GM18873 (cell line): ENCODE results near the gene UBXN6.

Experiments
- ATAC-seq: cut with Tn5 transposase; IDR thresholded peaks from one replicate; pipeline ENCODE4 v1.9.1; 2021; ENCODE audit warnings: mild to moderate bottlenecking, moderate library complexity, moderate number of reproducible peaks; ENCODE audit not compliant: unreplicated experiment, low FRiP score

UBXN6 gene

GRCh38 chr19:4457654-4458395 lies at the start of gene UBXN6:
Gene UBXN6, minus strand, starts transcription at chr19:4457794. Its CDS starts 97 bp downstream, at chr19:4457697.
- ATAC-seq = peak; percentile 82

GRCh38 chr19:4507150-4507452 lies 49.5 kb upstream of the UBXN6 start:
- no peak for ATAC-seq

GRCh38 chr19:4506449-4507149 lies 49.0 kb upstream of the UBXN6 start:
- no peak for ATAC-seq

- ATAC-seq = no peak
Measured at GRCh38 chr19:4505570-4506448, 48.2 kb upstream of the UBXN6 start.

GRCh38 chr19:4504891-4505569 lies 47.4 kb upstream of the UBXN6 start:
- ATAC-seq = no peak

GRCh38 chr19:4504297-4504701 lies 46.7 kb upstream of the UBXN6 start:
- ATAC-seq = no peak

- ATAC-seq = no peak
Measured at GRCh38 chr19:4503825-4504170, 46.2 kb upstream of the UBXN6 start.

- no peak for ATAC-seq
Measured at GRCh38 chr19:4503132-4503824, 45.7 kb upstream of the UBXN6 start.

- no peak for ATAC-seq
Measured at GRCh38 chr19:4502282-4503131, 44.9 kb upstream of the UBXN6 start.

GRCh38 chr19:4501691-4502090 lies 44.1 kb upstream of the UBXN6 start:
- ATAC-seq = no peak

GRCh38 chr19:4500841-4501591 lies 43.4 kb upstream of the UBXN6 start:
- ATAC-seq = no peak

GRCh38 chr19:4499855-4500254 lies 42.3 kb upstream of the UBXN6 start:
- no peak for ATAC-seq

GRCh38 chr19:4499318-4499717 lies 41.7 kb upstream of the UBXN6 start:
- ATAC-seq = no peak

- no peak for ATAC-seq
Measured at GRCh38 chr19:4498694-4499093, 41.1 kb upstream of the UBXN6 start.

GRCh38 chr19:4497770-4498389 lies 40.3 kb upstream of the UBXN6 start:
- no peak for ATAC-seq

GRCh38 chr19:4496304-4496703 lies 38.7 kb upstream of the UBXN6 start:
- no peak for ATAC-seq

- ATAC-seq = no peak
Measured at GRCh38 chr19:4495471-4495870, 37.9 kb upstream of the UBXN6 start.

GRCh38 chr19:4494691-4495064 lies 37.1 kb upstream of the UBXN6 start:
- ATAC-seq = no peak
